SW480 (cell line): ENCODE measurements around the gene NOS3.

Experiments used
- DNase-seq: peaks from one replicate; pipeline ENCODE4 v3.0.0-alpha.2; 2016; ENCODE audit warnings: low spot score

The NOS3 gene

DNA sequence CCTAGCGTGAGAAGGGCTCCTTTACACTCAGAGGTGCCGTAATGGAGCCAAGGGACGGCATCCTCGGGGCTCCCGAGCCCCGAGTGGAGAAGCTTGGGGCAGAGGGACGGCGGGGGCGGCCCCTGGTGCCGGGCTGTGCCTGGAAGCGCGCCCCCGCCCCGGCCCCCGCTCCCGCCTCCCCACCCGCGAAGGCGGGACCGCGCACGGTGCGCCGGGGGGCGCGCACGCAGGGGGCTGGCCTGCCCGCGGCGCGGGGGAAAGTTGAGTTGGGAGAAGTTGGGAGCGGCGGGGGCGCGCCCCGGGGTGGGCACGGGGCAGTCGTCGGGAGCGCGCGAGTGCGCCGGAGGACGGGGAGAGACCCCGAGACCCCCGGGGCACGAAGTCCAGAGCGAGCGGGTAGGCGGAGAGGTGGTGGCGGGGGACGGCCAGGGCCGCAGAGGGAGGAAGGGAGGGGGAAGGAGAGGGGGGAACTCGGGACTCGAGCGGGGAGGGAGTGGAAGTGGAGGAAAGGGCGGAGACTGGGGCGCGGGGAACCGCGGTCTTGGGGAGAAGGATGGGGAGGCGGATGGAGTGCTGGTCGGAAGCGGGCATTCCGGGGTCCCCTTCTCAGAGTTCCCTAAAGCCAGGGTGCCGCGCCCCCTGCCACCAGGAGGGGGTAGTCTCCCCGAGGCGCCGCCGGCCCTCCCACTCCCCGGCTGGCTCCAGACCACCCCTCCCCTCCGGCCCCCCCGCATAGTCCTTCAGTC lies 68.7 kb downstream of the NOS3 start, which contains the start of gene SLC4A2:
SLC4A2 (plus strand) TSS at position 223 of the 746 bp plus-strand sequence. CDS start 2,399 bp downstream, outside the sequence.
- peak; percentile 59 for DNase-seq

DNA sequence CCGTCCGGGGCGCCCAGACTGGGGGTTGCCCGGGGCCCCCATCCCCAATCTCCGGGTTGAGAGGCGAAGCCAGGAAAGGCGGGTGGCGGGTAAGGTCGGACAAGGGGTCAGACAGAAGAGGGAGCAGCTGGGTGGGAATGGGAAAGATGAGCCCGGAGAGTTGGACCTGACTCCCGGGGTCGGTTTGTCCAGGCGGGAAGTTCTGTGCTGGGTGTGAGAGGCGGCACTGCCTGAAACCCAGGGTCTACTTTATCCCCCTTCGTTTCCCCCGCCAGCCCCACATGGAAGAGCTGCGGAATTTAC lies 69.2 kb downstream of the NOS3 start:
- peak; percentile 25 for DNase-seq

DNA sequence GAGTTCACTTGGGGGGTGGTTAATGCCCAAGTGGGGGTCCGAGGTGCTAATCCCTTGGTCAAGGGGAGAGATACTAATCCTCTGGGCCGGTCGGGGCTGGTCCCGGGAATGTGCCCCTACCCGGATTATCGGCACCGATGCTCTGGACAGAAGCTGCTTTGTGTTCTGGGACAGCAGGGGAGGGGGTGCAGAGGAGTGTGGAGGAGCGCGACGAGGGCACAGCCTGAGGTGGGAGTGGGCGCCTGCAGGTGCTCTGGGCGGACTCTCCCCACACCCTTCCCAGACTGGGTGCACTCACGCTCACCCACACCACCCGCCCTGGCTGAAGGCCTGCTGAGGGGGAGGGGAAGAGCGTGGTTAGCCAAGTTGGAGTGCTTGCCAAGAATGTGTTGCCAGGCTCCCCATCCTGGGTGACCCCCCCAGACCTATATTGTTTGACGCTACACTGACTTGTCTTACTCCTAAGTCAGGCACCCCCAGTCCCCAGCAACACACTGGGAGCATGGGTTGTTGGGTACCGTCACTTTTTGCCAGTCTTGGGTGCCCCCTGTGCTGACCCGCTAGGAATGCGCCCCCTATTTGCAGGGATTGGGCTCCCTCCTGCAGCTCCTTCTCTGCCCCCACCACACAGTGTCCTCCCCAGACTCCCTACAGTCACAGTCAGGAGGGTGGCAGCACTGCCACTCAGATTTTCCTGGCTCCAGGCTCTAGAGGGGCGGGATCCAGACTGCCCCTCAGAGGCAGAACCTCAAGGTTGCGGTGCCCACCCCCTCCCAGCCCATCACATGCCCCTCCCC lies 69.8 kb downstream of the NOS3 start:
- DNase-seq: peak; percentile 21

DNA sequence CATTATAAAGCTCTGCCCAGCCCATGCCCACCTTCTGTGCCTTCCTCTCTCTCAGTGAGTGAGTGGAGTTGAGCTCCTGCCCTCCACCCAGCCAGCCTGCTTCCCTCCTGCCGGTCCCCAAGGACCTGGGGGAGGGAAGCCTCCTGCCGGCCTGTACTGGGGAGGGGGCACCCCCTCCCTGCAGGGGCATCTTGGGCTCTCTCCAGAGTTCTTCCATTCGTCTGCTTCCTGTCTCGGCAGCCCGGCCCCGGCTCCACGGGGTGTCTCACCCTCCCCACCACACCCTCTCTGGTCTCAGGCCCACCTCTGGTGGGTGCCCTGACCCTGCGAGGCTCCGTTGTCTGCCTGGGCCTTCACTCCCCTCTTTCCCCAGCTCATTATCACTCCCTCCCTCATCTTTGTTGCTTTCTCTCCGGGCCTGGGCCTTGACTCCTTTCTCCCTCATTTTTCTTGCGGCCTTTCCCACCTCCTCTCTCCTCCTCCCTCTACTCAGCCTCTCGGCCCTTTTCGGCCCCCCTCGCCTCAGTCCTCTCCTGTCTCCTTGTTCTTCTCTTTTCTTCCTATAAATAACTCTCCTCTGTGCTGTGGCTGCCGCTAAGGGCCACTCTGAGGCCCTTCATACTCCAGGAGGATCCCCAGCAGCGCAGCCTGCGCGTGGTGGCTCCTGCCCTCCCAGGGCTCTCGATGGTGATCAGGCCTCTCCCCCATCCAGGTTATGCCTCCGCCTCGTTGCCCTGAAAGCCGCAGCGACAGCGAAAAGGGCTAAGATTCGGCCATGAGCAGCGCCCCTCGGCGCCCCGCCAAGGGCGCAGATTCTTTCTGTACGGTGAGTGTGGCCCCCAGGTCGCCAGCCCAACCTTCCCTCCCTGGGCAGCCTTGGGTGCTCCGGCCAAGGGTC lies 70.6 kb downstream of the NOS3 start:
- DNase-seq: no peak

DNA sequence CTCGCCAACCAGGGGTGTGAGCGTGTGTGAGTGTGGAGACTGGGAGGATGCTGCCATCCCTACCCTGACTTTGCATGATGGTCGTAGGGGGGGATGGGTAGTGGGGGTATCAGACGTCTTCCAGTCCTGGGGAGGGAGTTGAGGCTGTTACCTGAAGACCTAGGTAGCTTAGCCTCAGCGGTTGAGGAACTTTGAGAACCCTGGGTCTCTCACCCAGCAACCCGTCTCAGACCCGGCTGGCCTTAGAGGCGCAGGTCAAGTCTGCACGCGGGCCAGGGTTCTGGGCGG lies 71.2 kb downstream of the NOS3 start:
- no peak for DNase-seq

DNA sequence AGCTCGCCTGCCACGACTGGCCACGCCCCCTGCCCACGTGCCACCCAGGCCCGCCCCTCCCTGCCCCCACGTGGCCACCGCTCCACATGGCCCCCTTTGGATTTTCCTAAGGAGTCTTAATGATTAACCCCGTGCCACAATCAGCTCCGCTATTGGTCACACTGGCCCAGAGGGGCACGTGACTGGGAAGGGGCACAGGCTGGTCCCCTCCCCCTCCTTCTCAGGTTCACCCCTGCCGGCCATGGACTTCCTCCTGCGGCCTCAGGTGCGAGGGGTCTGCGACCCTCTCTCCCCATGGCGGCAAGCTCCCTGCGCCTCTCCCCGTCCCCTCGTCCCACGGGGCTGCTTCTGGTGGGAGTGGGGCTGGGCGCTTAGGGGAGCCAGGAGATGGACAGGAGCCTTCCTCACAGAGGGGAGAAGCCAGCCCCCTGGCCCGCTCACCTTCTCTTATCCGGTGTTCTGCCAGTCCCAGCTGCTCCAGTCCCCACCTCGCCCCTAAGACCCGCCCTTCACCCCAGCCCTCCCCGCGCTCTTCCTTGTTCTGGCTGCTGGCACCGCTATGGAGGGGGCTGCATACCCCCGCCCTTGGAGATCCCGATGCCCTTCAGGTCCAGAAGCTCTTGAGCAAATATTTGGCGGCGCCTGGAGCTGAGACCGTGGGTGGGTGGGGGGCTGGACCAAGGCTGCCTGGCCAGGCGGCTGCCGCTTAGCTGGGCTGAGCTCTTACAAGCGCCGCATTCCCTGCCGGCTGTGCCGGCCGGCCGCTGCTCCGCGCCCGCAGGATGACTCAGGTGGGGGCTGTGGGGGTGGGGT lies 71.8 kb downstream of the NOS3 start:
- peak; percentile 88 for DNase-seq

DNA sequence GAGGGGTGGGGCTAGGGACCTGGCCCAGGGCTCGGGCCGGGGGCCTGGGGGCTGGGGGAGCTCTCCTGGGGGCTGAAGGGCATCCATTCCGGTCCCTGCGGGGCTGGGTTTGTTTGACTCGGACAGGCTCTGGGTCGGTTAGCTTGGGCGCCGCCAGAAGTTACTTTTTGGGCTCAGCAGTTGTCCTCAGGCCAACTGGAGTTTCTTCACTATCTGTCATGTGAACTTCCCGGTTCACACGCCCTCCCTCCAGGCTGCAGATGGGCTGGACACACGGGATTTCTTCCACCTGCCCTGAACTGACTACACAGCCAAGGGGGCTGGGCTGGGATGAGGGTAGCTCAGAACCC lies 72.4 kb downstream of the NOS3 start:
- no peak for DNase-seq
